ENCODE data around the gene STPG3. TPM values are rescaled to one million over a fixed set of nuclear protein-coding genes. Genes with fewer than 3 reads are reported as not detected.

The STPG3 gene
- total and polyA plus RNA-seq, 2 of the 13 experiments (the other 11 are each of a cell fraction or from before 2014, with no cell fraction given) = not detected

GRCh38 chr9:137223078-137223970 is 27.8 kb upstream of the STPG3 start (continued):
- TF ChIP-seq, protein P1, sequence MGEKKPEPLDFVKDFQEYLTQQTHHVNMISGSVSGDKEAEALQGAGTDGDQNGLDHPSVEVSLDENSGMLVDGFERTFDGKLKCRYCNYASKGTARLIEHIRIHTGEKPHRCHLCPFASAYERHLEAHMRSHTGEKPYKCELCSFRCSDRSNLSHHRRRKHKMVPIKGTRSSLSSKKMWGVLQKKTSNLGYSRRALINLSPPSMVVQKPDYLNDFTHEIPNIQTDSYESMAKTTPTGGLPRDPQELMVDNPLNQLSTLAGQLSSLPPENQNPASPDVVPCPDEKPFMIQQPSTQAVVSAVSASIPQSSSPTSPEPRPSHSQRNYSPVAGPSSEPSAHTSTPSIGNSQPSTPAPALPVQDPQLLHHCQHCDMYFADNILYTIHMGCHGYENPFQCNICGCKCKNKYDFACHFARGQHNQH (CRISPR knock-in tag; IDR thresholded peaks at IDR 0.05) = no peak
- TF ChIP-seq ZNF652 (CRISPR knock-in tag; IDR thresholded peaks at IDR 0.05; ENCODE audit: borderline replicate concordance, low read depth) (no peak), ELF4 (CRISPR knock-in tag; IDR thresholded peaks at IDR 0.05; ENCODE audit: borderline replicate concordance) (no peak), ONECUT2 (CRISPR knock-in tag; IDR thresholded peaks at IDR 0.05) (no peak), ZNF281 (CRISPR knock-in tag; IDR thresholded peaks at IDR 0.05; ENCODE audit: borderline replicate concordance) (no peak), PAF1 (CRISPR knock-in tag; IDR thresholded peaks at IDR 0.05) (no peak), NFKB2 (CRISPR knock-in tag; IDR thresholded peaks at IDR 0.05; ENCODE audit: borderline replicate concordance) (no peak), ZNF367 (CRISPR knock-in tag; IDR thresholded peaks at IDR 0.05; ENCODE audit: borderline replicate concordance) (no peak), ZNF562 (CRISPR knock-in tag; IDR thresholded peaks at IDR 0.05; ENCODE audit: borderline replicate concordance) (no peak), HOXA5 (CRISPR knock-in tag; IDR thresholded peaks at IDR 0.05) (no peak; the same call in 1 of the 2 replicates), ZNF878 (CRISPR knock-in tag; IDR thresholded peaks at IDR 0.05) (no peak), ZFP41 (CRISPR knock-in tag; IDR thresholded peaks at IDR 0.05; ENCODE audit: borderline replicate concordance) (no peak), GABPA (IDR thresholded peaks at IDR 0.05; ENCODE audit: low read depth, low read length) (no peak), GABPA (CRISPR knock-in tag; IDR thresholded peaks at IDR 0.05; ENCODE audit: low read depth) (peak; percentile 94), ZNF292 (CRISPR knock-in tag; IDR thresholded peaks at IDR 0.05; ENCODE audit: borderline replicate concordance, low read depth) (no peak), HDAC1 (CRISPR knock-in tag; IDR thresholded peaks at IDR 0.05) (peak; percentile 57), MYNN (CRISPR knock-in tag; IDR thresholded peaks at IDR 0.05; ENCODE audit: low read depth) (no peak), NRL (CRISPR knock-in tag; IDR thresholded peaks at IDR 0.05; ENCODE audit: borderline replicate concordance) (no peak; the same call in 1 of the 2 replicates), ZBTB43 (CRISPR knock-in tag; conservative IDR thresholded peaks at IDR 0.05) (no peak), ZNF17 (CRISPR knock-in tag; IDR thresholded peaks at IDR 0.05) (no peak), FOXC1 (CRISPR knock-in tag; IDR thresholded peaks at IDR 0.05; ENCODE audit: borderline replicate concordance) (no peak)

Measured in HepG2 (cell line).